ENCODE results near the gene CEP104.

DNA sequence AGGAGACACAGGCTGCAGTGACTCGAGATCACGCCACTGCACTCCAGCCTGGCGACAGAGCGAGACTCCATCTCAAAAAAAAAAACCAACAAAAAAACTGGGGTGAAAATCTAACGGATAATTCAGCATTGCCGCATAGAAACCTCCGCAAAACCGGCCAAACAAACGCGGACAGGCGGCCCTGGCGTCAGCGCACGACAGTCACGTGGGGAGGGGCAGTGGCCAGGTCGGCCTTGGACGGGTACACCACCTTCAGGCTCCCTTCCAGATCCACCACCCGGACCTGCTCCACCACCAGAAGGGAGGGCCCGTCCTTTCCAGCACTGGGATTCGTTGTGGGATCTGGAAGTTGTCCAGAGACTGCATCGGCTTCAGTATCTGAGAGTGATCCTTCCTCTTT, 76.1 kb downstream of the CEP104 start:
- TF ChIP-seq POLR2A (IDR thresholded peaks at IDR 0.05): no peak
- TF ChIP-seq, protein P1, sequence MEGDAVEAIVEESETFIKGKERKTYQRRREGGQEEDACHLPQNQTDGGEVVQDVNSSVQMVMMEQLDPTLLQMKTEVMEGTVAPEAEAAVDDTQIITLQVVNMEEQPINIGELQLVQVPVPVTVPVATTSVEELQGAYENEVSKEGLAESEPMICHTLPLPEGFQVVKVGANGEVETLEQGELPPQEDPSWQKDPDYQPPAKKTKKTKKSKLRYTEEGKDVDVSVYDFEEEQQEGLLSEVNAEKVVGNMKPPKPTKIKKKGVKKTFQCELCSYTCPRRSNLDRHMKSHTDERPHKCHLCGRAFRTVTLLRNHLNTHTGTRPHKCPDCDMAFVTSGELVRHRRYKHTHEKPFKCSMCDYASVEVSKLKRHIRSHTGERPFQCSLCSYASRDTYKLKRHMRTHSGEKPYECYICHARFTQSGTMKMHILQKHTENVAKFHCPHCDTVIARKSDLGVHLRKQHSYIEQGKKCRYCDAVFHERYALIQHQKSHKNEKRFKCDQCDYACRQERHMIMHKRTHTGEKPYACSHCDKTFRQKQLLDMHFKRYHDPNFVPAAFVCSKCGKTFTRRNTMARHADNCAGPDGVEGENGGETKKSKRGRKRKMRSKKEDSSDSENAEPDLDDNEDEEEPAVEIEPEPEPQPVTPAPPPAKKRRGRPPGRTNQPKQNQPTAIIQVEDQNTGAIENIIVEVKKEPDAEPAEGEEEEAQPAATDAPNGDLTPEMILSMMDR (IDR thresholded peaks at IDR 0.05): no peak
